Nephron progenitor cell (in vitro differentiated cells): Measurements from ENCODE around the gene CST9.

Source experiments
- DNase-seq: peaks from one replicate; pipeline ENCODE4 v3.0.0; 2021
- H3K27ac Mint-ChIP-seq: 2 replicates; pipeline ENCODE4 v1.8.0; 2021; ENCODE audit warnings: mild to moderate bottlenecking, moderate library complexity, mixed read lengths
- H3K27me3 Mint-ChIP-seq: 2 replicates; pipeline ENCODE4 v1.8.0; 2021; ENCODE audit warnings: mild to moderate bottlenecking, low read depth, mixed read lengths; ENCODE audit not compliant: poor library complexity
- H3K36me3 Mint-ChIP-seq: 2 replicates; pipeline ENCODE4 v1.8.0; 2021; ENCODE audit warnings: low read depth, mixed read lengths
- H3K4me1 Mint-ChIP-seq: 2 replicates; pipeline ENCODE4 v1.8.0; 2021; ENCODE audit warnings: mixed read lengths
- H3K4me3 Mint-ChIP-seq: 2 replicates; pipeline ENCODE4 v1.8.0; 2021; ENCODE audit warnings: mild to moderate bottlenecking, moderate library complexity, mixed read lengths
- H3K9me3 Mint-ChIP-seq: 2 replicates; pipeline ENCODE4 v1.8.0; 2021; ENCODE audit warnings: mild to moderate bottlenecking, moderate library complexity, mixed read lengths
- TF ChIP-seq, protein P1 (sequence below): fragments of 200-600 bp; sonication (generic); IDR thresholded peaks from 2 replicates; pipeline ENCODE4 v1.5.0; 2021; ENCODE audit warnings: antibody characterized with exemption

Gene CST9

DNA sequence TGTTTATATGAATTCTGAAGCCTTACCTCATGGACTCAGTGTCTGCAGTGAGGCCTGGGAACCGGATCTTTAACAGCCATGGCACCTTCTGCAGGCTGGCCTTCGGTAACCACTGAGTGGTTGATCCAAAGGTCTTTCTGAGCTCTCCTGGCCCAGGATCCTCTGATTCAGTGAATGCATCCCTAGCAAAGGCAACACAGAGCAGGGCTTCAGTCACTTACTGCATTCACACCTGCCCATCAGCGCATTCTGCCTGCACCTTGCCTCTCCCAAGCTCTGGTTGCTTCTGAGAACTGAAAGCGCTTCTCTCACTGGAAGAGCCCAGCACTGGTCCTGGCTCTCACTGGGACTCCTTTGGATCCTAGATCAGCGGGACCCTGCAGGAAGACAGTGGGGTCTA lies 8.4 kb upstream of the CST9 start:
- Mint-ChIP-seq H3K36me3 (no peaks in the 10 kb centered on the region), H3K27me3 (peaks cover 6% of the 10 kb centered on the region), H3K4me3 (no peak overlapping the region), H3K9me3 (peaks cover 10% of the 10 kb centered on the region), H3K4me1 (peaks cover 10% of the 10 kb centered on the region), H3K27ac (no peak overlapping the region)
- TF ChIP-seq, protein P1, sequence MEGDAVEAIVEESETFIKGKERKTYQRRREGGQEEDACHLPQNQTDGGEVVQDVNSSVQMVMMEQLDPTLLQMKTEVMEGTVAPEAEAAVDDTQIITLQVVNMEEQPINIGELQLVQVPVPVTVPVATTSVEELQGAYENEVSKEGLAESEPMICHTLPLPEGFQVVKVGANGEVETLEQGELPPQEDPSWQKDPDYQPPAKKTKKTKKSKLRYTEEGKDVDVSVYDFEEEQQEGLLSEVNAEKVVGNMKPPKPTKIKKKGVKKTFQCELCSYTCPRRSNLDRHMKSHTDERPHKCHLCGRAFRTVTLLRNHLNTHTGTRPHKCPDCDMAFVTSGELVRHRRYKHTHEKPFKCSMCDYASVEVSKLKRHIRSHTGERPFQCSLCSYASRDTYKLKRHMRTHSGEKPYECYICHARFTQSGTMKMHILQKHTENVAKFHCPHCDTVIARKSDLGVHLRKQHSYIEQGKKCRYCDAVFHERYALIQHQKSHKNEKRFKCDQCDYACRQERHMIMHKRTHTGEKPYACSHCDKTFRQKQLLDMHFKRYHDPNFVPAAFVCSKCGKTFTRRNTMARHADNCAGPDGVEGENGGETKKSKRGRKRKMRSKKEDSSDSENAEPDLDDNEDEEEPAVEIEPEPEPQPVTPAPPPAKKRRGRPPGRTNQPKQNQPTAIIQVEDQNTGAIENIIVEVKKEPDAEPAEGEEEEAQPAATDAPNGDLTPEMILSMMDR: no peak
- no peak for DNase-seq

GRCh38 chr20:23613676-23614075 lies 8.0 kb upstream of the CST9 start:
- H3K4me1 Mint-ChIP-seq: peaks cover 15% of the 10 kb centered on the region
- H3K27me3 Mint-ChIP-seq: peaks cover 6% of the 10 kb centered on the region
- H3K27ac Mint-ChIP-seq: no peak overlapping the region
- peaks cover 10% of the 10 kb centered on the region for H3K9me3 Mint-ChIP-seq
- no peak overlapping the region for H3K4me3 Mint-ChIP-seq
- no peak for DNase-seq
- TF ChIP-seq, protein P1: no peak
- H3K36me3 Mint-ChIP-seq: no peaks in the 10 kb centered on the region

GRCh38 chr20:23612396-23612795 lies 6.7 kb upstream of the CST9 start:
- Mint-ChIP-seq H3K27me3 (peaks cover 6% of the 10 kb centered on the region), H3K27ac (no peak overlapping the region), H3K36me3 (no peaks in the 10 kb centered on the region), H3K4me1 (peaks cover 24% of the 10 kb centered on the region), H3K9me3 (peaks cover 9% of the 10 kb centered on the region), H3K4me3 (no peak overlapping the region)
- no peak for DNase-seq
- TF ChIP-seq, protein P1: no peak

- H3K36me3 Mint-ChIP-seq: no peaks in the 10 kb centered on the region
- no peaks in the 10 kb centered on the region for H3K9me3 Mint-ChIP-seq
- H3K4me1 Mint-ChIP-seq: peaks cover 48% of the 10 kb centered on the region
- TF ChIP-seq, protein P1: no peak
- DNase-seq: no peak
- no peak overlapping the region for H3K27ac Mint-ChIP-seq
- H3K27me3 Mint-ChIP-seq: peaks cover 8% of the 10 kb centered on the region
- no peak overlapping the region for H3K4me3 Mint-ChIP-seq
Observed at GRCh38 chr20:23609486-23610109, 3.9 kb upstream of the CST9 start.

DNA sequence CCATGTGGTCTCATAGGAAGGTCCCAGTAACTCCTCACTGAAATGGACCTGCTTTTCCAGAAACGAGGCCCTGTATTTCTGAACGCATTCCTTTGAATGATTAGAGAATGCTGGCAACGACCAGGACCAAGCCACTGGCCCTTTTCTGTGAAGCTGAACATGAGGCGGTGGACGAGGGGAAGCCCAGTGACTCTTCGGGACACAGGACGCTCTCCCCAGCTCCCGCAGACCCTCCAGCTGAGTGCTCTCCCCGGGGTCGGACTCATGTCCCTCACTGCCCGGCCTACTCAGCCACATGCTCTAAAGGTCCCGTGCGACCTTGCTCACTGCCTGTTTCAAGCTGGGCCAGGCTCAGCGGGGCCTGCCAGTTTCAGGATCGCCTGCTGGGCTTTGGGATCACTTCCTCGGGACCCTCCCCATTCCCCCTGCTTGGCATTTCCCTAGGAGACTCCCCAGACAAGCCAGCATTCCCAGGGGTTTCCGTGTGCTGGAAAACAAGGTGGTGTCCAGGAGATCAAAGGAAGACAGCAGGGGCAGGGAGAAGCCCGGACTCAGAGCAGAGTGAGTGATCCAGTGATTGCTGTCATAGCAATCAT lies 2.6 kb upstream of the CST9 start:
- Mint-ChIP-seq H3K27ac (no peak overlapping the region), H3K9me3 (no peaks in the 10 kb centered on the region), H3K4me3 (no peak overlapping the region), H3K36me3 (no peaks in the 10 kb centered on the region), H3K4me1 (peaks cover 48% of the 10 kb centered on the region), H3K27me3 (peaks cover 8% of the 10 kb centered on the region)
- TF ChIP-seq, protein P1: no peak
- DNase-seq: no peak
